ENCODE results near the gene BCLAF1.

- TF ChIP-seq, protein P1, sequence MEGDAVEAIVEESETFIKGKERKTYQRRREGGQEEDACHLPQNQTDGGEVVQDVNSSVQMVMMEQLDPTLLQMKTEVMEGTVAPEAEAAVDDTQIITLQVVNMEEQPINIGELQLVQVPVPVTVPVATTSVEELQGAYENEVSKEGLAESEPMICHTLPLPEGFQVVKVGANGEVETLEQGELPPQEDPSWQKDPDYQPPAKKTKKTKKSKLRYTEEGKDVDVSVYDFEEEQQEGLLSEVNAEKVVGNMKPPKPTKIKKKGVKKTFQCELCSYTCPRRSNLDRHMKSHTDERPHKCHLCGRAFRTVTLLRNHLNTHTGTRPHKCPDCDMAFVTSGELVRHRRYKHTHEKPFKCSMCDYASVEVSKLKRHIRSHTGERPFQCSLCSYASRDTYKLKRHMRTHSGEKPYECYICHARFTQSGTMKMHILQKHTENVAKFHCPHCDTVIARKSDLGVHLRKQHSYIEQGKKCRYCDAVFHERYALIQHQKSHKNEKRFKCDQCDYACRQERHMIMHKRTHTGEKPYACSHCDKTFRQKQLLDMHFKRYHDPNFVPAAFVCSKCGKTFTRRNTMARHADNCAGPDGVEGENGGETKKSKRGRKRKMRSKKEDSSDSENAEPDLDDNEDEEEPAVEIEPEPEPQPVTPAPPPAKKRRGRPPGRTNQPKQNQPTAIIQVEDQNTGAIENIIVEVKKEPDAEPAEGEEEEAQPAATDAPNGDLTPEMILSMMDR (IDR thresholded peaks at IDR 0.05): no peak
- no peak for TF ChIP-seq POLR2AphosphoS5 (IDR thresholded peaks at IDR 0.05)
These were observed 59.3 kb downstream of the BCLAF1 start for GRCh38 chr6:136230219-136230853.

All from breast epithelium (tissue), 3 donors.